Measurements from ENCODE around the gene RHBDD2. TPM values are rescaled to one million over a fixed set of nuclear protein-coding genes. Genes with fewer than 3 reads are reported as not detected.

The RHBDD2 gene
- total and polyA plus RNA-seq, 9 of the 15 experiments (the other 6 are each of a cell fraction or from before 2014, with no cell fraction given), result 3.3 to 36.7 (median 17.9) TPM

GRCh38 chr7:75878769-75879611 lies at the start of gene RHBDD2 (continued):
- peak; percentile 90 for TF ChIP-seq MGA (IDR thresholded peaks at IDR 0.05)
- no peak for TF ChIP-seq DIDO1 (tag; IDR thresholded peaks at IDR 0.05; ENCODE audit: low read depth)
- TF ChIP-seq ZNF592 (IDR thresholded peaks at IDR 0.05), result peak; percentile 81
- no peak for TF ChIP-seq ZNF551 (CRISPR knock-in tag; IDR thresholded peaks at IDR 0.05)
- TF ChIP-seq UBTF (IDR thresholded peaks at IDR 0.05; ENCODE audit: borderline replicate concordance in 1 of 2, low read depth in 2 of 2, low read length in 2 of 2), result no peak; a peak in 1 of 4 replicates
- peak; percentile 59; the same call in 1 of the 2 replicates for TF ChIP-seq MBD2 (IDR thresholded peaks at IDR 0.05; ENCODE audit: borderline replicate concordance, low read depth)
- TF ChIP-seq ZNF41 (CRISPR knock-in tag; conservative IDR thresholded peaks at IDR 0.05), result no peak
- peak; percentile 43 for TF ChIP-seq DACH1 (IDR thresholded peaks at IDR 0.05; ENCODE audit: partially characterized antibody)

Data from K562 (cell line).